IgD-negative memory B cell (primary cell): ENCODE results near the gene PERCC1. TPM values are rescaled to one million over a fixed set of nuclear protein-coding genes. Genes with fewer than 3 reads are reported as not detected.
A peak's percentile ranks its signal among the peaks of the same experiment; 100 is the strongest.
"Not testable (repeated sequence)": the region's sequence is repeated elsewhere in the genome, so short reads cannot be mapped to it uniquely, and the experiment has no call there.

ENCODE experiments used
- H3K27ac Mint-ChIP-seq, 3 donors: one replicate each; pipeline ENCODE4 v1.8.0; 2020 to 2022; ENCODE audit warnings: mild to moderate bottlenecking in 3 of 3, mixed read lengths in 3 of 3, moderate library complexity in 1 of 3
- H3K27me3 Mint-ChIP-seq: one replicate; pipeline ENCODE4 v1.8.0; 2021; ENCODE audit warnings: mixed read lengths
- H3K36me3 Mint-ChIP-seq: one replicate; pipeline ENCODE4 v1.8.0; 2020; ENCODE audit warnings: mild to moderate bottlenecking, mixed read lengths
- H3K4me1 Mint-ChIP-seq, 3 donors: one replicate each; pipeline ENCODE4 v1.8.0; 2020 to 2022; ENCODE audit warnings: mixed read lengths in 3 of 3, mild to moderate bottlenecking in 1 of 3
- H3K4me3 Mint-ChIP-seq, 4 donors: one replicate each; pipeline ENCODE4 v1.8.0; 2020 to 2022; ENCODE audit warnings: mild to moderate bottlenecking in 4 of 4, mixed read lengths in 4 of 4, moderate library complexity in 3 of 4
- H3K9me3 Mint-ChIP-seq, 3 donors: one replicate each; pipeline ENCODE4 v1.8.0; 2020 to 2021; ENCODE audit warnings: mixed read lengths in 3 of 3, mild to moderate bottlenecking in 1 of 3
- polyA plus RNA-seq: library from polyadenylated mRNA; unstranded; fragments of 300-500 nt; fragmentation: Illumina TruSeq; gene quantifications from one replicate; pipeline ENCODE4 v1.2.3, GENCODE V29; 2021

PERCC1 gene
- polyA plus RNA-seq, 1 donor from 2014 or later: not detected

DNA sequence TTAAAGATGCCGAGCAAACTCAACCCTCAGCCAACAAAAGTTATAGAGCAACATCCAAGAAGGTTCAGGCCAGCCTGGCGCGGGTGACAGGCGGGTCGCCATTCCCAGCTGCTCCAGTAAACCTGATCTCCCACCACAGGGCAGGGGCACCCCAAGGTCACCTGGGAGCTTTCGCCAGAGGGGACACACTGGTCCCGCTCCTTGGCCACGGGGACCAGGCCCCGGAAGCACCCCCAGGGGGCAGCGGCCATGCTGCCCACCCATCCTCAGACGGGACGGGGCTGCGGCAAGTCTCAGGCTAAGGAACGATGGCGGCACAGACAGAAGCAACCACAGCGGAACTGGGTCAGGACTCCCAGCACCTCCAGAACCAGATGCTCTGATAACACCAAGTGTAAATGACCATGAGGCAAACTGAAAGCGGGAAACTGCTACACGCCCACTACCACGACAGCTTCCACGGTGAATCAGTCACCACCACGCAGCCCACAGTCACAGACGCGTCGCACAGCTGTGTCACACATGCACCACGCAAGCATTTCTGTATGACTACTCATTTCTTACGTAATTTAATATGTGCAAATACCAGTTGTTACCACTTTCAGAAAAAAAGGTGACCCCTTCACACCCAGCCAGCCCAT, 27.6 kb downstream of the PERCC1 start:
- peaks cover 5 to 10% (median 9%) of the 10 kb centered on the region in 3 donors for H3K4me1 Mint-ChIP-seq
- peak overlapping the region; percentile 57 to 92 (median 74) for H3K4me3 Mint-ChIP-seq
- H3K9me3 Mint-ChIP-seq: no peaks in the 10 kb centered on the region
- H3K36me3 Mint-ChIP-seq: peaks cover 2% of the 10 kb centered on the region
- peak overlapping the region; percentile 97 to 99 (median 98) for H3K27ac Mint-ChIP-seq
- H3K27me3 Mint-ChIP-seq: no peaks in the 10 kb centered on the region

DNA sequence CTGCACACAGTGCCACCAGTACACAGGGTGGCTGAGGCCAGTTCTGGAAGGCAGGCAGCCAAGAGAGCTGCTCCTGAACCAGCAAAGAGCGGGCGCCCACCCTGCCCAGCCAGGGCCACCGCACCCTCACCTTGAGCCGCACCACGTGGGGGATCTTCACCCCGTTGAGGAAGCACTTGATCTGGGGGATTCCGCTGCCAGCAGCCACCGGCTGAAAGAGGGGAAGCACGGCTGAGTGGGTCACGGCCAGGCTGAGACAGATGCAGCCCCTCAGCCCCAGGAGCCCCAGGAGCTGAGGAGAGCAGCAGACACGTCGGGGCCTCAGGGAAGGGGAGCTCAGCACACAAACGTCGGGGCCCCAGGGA, 28.1 kb downstream of the PERCC1 start:
- Mint-ChIP-seq H3K27me3 (no peaks in the 10 kb centered on the region), H3K36me3 (peaks cover 2% of the 10 kb centered on the region), H3K4me3 (peak overlapping the region; percentile 57 to 92 (median 74)), H3K27ac (peak overlapping the region; percentile 97 to 99 (median 98)), H3K9me3 (no peaks in the 10 kb centered on the region), H3K4me1 (peaks cover 5 to 10% (median 9%) of the 10 kb centered on the region in 3 donors)

DNA sequence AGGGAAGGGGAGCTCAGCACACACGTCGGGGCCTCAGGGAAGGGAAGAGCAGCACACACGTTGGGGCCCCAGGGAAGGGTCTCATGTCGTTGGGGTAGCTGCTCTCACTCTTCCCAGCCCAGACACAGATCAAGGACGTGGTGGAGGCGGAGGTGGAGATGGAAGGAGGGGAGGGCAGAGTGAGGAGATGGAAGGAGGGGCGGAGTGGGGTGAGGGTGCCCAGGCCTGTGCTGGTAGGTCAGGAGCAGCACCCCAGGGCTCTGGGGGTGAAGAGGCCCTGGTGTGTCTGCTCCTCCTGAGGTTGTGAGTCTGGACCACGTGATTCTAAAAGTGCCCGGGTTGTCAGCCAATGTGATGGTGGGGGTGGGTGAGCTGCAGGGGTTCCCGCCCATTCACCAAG, 29.1 kb downstream of the PERCC1 start:
- Mint-ChIP-seq H3K4me3 (no peak overlapping the region), H3K9me3 (no peaks in the 10 kb centered on the region), H3K4me1 (peaks cover 5 to 10% (median 9%) of the 10 kb centered on the region in 3 donors), H3K36me3 (peaks cover 2% of the 10 kb centered on the region), H3K27ac (peak overlapping the region; percentile 63 to 91 (median 76)), H3K27me3 (no peaks in the 10 kb centered on the region)

DNA sequence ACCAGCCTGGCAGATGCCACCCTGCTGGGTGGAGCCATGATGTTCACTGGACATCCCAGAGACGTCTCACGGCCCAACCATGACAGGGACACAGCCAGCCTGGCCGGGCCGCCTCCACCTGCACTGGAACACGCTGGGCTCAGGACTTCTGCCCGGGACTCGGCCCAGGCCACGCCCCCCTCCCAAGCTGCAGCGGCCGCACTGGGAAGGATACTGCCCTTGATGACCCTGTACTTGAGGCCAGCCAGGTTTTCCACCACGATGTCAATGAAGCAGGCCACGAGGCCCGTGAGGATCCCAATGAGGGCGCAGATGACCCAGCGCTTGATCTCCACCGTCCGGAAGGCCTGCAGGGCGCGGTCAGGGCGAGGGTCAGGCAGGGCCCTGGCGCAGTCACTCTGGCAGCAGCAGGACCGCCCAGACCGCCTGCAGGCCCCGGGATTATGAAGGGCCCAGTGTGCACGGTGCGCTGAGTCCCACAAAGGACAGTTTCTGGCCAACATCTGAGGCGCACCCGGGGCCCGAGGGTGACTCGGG, 29.8 kb downstream of the PERCC1 start:
- Mint-ChIP-seq H3K27me3 (no peaks in the 10 kb centered on the region), H3K9me3 (no peaks in the 10 kb centered on the region), H3K27ac (peak overlapping the region; percentile 63 to 91 (median 76)), H3K36me3 (peaks cover 2% of the 10 kb centered on the region), H3K4me1 (peaks cover 5 to 10% (median 9%) of the 10 kb centered on the region in 3 donors), H3K4me3 (peak overlapping the region in 2 of 4 donors; percentile 12 to 60)

DNA sequence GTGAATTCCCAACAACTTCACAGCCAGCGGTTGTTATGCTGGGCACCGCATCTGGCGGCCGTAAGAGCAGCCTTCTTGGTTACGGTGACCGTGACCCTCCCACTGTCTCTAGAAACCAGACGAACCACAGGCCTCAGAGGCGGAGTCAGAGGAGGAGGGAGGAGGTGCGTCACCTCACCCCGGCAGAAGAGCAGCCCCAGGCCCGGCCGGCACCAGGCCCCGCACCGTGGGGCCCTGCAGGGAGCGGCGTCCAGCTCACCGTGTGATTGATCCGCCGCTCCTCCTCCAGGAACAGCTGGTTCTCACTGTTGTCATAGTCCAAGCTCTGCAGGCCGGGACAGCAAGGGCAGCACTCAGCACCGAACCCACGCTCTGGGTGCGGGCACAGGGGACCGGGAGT, 30.3 kb downstream of the PERCC1 start:
- peaks cover 2% of the 10 kb centered on the region for H3K36me3 Mint-ChIP-seq
- peaks cover 5 to 10% (median 9%) of the 10 kb centered on the region in 3 donors for H3K4me1 Mint-ChIP-seq
- H3K4me3 Mint-ChIP-seq: peak overlapping the region in 1 of 4 donors; percentile 12
- no peaks in the 10 kb centered on the region for H3K27me3 Mint-ChIP-seq
- H3K9me3 Mint-ChIP-seq: no peaks in the 10 kb centered on the region
- H3K27ac Mint-ChIP-seq: peak overlapping the region; percentile 63 to 91 (median 76)

DNA sequence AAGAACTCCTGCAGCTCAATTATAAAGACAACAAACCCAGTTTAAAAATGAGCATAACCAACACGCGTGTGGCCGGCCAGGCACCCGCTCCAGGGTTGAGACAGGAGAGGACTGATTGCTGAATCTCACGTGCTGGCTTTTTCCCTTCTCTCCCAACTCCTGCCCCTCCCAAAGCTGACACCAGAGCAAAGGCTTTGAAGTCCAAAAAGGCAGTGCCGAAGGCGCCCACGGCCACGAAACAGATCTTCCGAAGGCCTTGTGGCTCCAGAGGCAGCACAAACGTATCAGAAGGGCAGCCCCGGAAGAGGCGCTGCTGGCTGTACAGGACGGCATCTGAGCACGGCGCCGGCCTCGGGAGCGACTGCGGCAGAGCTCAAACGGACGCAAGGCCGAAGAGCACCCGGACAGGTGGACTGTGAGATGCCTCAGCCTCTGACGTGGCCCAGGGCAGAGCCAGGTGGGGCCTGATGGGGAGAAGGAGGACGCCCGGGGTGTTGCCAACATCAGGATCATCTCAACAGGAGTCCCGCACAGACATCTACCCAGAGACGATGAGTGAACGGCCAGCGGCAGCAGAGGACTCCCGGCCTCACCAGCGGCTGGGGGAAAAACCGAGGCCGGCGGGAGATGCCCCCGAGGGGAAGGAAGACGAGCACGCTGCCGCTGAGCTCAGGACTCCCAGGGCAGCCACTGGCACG, 33.5 kb downstream of the PERCC1 start:
- H3K4me3 Mint-ChIP-seq: peak overlapping the region in 2 of 4 donors; percentile 26 to 37
- peaks cover 0 to 8% (median 5%) of the 10 kb centered on the region in 3 donors for H3K4me1 Mint-ChIP-seq
- H3K9me3 Mint-ChIP-seq: no peaks in the 10 kb centered on the region
- no peaks in the 10 kb centered on the region for H3K36me3 Mint-ChIP-seq
- H3K27me3 Mint-ChIP-seq: no peaks in the 10 kb centered on the region
- peak overlapping the region in 1 of 3 donors; percentile 80 for H3K27ac Mint-ChIP-seq

DNA sequence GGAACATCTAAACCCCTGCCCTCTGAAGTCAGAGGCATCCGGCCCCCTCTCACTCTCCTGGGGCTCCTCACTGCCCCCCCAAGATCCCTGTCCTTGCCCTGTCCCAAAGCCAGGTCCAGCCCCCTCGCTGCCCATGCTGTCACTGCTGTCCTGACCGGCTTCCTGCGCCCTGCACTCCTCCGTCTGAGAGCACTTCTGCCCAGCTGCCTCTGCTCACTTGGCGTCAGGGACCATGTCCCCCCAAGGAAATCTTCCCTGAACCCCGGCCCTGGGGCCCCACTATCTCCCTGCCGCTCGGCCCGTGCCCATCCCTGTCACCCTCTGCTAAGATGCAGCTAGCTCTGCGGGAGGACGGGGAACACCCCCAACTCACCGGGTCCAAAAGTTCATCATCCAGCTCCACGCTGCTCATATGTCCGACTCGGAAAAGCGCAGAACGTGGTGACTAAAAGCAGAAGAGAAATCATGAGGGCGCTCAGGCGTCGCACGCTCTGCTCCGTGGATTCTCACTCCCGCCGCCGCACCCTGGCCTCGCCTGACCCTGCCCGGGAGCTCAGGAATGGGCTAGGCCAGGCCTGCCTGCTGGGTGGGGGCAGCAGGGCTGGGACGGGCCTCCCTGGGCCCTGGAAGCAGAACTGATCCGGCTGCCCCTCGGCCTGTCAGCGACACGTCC, 34.2 kb downstream of the PERCC1 start:
- no peaks in the 10 kb centered on the region for H3K36me3 Mint-ChIP-seq
- no peaks in the 10 kb centered on the region for H3K27me3 Mint-ChIP-seq
- H3K4me3 Mint-ChIP-seq: peak overlapping the region in 1 of 4 donors; percentile 48
- H3K4me1 Mint-ChIP-seq: peaks cover 5 to 12% (median 11%) of the 10 kb centered on the region in 3 donors
- H3K9me3 Mint-ChIP-seq: no peaks in the 10 kb centered on the region
- peak overlapping the region in 1 of 3 donors; percentile 68 for H3K27ac Mint-ChIP-seq

DNA sequence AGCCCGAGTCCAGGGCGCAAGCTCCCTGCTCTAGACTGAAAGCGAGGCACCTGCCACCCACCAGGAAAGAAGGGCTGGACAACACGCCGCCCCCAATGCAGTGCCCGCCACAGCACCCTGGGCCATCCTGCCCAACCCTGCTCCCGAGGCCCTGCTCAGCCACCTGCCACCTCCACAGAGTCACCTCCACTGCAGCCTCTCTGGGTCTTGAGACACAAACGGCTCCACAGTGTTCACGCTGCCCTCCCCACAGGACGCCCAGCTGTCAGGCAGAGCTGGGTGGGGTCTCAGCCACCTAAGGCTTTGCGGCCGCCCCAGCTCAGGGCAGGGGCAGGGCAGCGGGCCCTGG, 34.7 kb downstream of the PERCC1 start:
- Mint-ChIP-seq H3K36me3 (no peaks in the 10 kb centered on the region), H3K9me3 (no peaks in the 10 kb centered on the region), H3K27ac (peak overlapping the region in 1 of 3 donors; percentile 56), H3K27me3 (no peaks in the 10 kb centered on the region), H3K4me3 (peak overlapping the region in 1 of 4 donors; percentile 26), H3K4me1 (peaks cover 5 to 16% (median 15%) of the 10 kb centered on the region in 3 donors)

DNA sequence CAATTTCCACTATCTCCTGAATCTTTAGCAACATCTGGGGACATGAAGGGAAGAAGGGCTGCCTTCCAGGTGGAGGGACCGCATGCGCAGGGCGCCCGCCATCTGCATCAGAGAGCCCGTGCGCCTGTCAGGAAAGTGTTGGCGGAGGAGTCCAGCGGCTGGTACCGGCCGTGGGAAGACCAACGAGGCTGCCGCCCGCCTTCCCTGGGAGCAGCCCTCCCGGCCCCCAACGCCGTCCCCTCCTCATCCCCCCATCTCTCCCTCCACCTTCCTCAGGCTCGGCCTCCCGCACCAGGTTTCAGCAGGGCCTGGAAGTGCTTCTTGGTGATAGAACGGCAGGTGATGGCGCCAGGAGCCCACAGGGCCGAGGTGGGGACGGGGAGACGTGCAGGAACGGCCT, 35.2 kb downstream of the PERCC1 start:
- Mint-ChIP-seq H3K4me3 (peak overlapping the region in 1 of 4 donors; percentile 26), H3K4me1 (peaks cover 10 to 21% (median 19%) of the 10 kb centered on the region in 3 donors), H3K27me3 (no peaks in the 10 kb centered on the region), H3K27ac (peak overlapping the region in 1 of 3 donors; percentile 56), H3K9me3 (no peaks in the 10 kb centered on the region), H3K36me3 (no peaks in the 10 kb centered on the region)

DNA sequence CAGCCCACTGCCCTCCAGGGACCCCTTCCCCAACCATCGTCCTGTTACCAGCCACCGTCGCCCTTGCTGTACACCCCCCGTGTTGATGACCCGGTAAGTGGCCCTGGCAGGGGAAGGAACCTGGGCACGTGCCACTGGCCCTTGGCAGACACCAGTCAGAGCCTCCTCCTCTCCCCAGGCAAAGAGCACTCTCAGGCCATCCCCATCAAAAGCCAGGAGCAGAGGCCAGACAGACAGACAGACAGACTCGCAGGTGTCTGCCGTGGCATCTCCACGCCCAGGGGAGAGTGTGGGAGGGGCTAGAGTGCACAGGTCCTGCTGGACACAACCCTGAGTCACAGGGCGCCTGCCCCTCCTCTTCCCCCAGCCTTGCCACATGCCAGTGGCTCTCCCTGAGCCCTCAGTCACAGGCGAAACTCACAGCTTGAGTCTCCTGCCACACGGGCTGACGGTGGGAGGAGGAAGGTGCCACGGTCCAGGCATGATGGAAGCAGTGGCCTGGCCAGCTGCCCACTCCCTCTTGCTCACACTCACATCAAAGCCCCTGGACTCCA, 36.2 kb downstream of the PERCC1 start:
- Mint-ChIP-seq H3K27ac (peak overlapping the region; percentile 39 to 91 (median 69)), H3K27me3 (no peaks in the 10 kb centered on the region), H3K4me3 (peak overlapping the region in 1 of 4 donors; percentile 60), H3K4me1 (peaks cover 11 to 29% (median 23%) of the 10 kb centered on the region in 3 donors), H3K36me3 (no peaks in the 10 kb centered on the region), H3K9me3 (no peaks in the 10 kb centered on the region)

DNA sequence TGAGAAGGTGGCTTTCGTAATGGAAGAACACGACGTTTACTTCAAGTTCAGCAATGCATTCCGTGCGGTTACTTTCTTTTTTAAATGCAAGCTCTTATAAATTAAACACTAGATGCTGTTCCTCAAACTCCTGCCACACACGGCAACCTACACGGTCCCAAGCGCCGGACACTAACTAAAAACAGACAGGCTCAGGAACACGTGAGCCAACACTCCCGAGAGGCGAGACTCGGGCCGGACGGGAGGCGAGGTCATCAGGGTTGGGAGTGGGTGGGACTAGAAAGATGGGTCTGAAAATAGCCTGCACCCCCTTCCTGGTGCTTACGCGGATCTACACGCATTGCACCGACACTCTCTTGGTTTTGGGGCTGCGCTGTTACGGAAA, 37.5 kb downstream of the PERCC1 start:
- H3K4me3 Mint-ChIP-seq: peak overlapping the region in 2 of 4 donors; percentile 12 to 54
- H3K27me3 Mint-ChIP-seq: no peaks in the 10 kb centered on the region
- no peaks in the 10 kb centered on the region for H3K9me3 Mint-ChIP-seq
- H3K27ac Mint-ChIP-seq: peak overlapping the region in 1 of 3 donors; percentile 91
- peaks cover 17 to 36% (median 32%) of the 10 kb centered on the region in 3 donors for H3K4me1 Mint-ChIP-seq
- no peaks in the 10 kb centered on the region for H3K36me3 Mint-ChIP-seq

DNA sequence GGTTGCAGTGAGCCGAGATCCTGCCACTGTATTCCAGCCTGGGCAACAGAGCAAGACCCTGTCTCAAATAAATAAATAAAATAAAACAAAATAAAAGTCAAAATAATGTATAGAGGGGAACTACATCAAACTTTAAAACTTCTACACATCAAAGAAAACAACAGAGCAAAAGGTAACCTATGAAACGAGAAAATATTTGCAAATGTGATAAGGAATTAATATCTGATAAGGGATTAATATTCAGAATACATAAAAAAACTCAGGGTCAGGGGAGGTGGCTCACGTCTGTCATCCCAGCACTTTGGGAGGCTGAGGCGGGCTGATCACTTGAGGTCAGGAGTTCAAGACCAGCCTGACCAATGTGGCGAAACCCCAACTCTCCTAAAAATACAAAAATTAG, 38.3 kb downstream of the PERCC1 start:
- H3K27me3 Mint-ChIP-seq, H3K36me3 Mint-ChIP-seq, H3K9me3 Mint-ChIP-seq: not testable (repeated sequence)
- Mint-ChIP-seq H3K4me1 (peaks cover 17 to 40% (median 34%) of the 10 kb centered on the region in 3 donors), H3K27ac (peak overlapping the region; percentile 91 to 99 (median 96)), H3K4me3 (peak overlapping the region in 3 of 4 donors; percentile 73 to 88 (median 86))

DNA sequence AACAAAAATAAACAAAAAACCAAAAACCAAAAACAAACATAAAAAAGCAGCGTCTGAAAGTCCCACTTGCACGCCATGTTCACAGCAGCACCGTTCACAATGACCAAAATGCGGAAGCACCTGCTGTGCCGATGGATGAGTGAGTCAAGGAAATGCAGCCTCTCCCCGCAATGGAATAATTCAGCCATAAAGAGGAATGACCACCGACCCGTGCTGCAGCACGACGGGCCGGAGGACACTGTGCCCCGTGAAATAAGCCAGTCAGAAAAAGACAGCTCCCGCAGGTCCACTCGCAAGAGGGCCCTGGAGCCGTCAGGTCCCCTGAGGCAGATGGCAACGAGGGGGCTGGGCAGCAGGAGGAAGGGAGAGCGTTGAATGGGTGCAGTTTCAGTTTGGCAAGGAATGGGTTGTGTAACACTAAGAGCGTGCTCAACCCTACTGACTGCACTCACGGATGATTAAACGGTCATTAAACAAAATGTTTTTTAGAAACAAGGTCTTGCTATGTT, 38.9 kb downstream of the PERCC1 start:
- no peaks in the 10 kb centered on the region for H3K9me3 Mint-ChIP-seq
- no peaks in the 10 kb centered on the region for H3K27me3 Mint-ChIP-seq
- peak overlapping the region; percentile 73 to 92 (median 87) for H3K4me3 Mint-ChIP-seq
- no peaks in the 10 kb centered on the region for H3K36me3 Mint-ChIP-seq
- peak overlapping the region; percentile 91 to 99 (median 96) for H3K27ac Mint-ChIP-seq
- H3K4me1 Mint-ChIP-seq: peaks cover 17 to 40% (median 35%) of the 10 kb centered on the region in 3 donors

DNA sequence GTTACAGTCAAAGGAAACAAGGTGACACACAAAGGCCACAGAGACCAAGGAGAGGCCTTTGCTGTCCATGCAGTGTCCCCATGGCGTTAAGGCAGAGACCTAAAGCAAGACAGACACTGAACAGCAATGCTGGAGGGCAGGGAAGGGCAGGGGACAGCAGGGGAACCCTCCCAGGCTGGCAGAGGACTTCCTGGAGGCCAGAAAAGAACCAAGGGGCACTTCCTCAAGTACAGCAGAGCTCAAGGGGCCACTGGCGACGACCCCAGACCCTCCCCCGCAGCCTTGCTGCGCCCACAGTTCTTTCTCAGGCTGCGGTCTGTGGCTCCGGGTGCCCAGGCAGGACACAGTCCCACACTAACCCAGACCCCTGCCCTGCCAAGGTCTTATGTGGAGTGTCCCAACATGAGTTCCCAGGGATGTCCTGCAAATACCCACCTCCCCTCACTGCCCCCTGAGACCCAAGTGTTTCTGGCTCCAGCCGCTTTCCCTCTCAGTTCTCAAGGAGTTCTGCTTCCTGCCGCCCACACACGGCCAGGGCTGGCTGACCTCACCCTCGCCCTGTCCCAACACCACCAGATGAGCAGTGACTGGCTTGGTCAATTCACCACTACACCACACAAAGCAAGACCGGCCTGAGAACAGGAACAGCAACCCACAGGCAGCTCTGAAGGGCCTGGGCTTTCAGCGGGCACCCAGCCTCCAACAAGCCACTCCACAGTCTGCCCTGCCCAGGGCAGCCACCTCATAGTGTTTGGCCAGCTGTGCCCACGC, 39.8 kb downstream of the PERCC1 start:
- Mint-ChIP-seq H3K4me1 (peaks cover 17 to 42% (median 35%) of the 10 kb centered on the region in 3 donors), H3K9me3 (no peaks in the 10 kb centered on the region), H3K4me3 (peak overlapping the region; percentile 71 to 92 (median 80)), H3K36me3 (peaks cover 2% of the 10 kb centered on the region), H3K27me3 (no peaks in the 10 kb centered on the region), H3K27ac (peak overlapping the region; percentile 91 to 99 (median 94))
